BLaER1 treated with 17β-estradiol and CSF1 and Interleukin-3, amounts not matched to agents 10 nM and 100 nM (cell line): Measurements from ENCODE around the gene POLRMT.
"Not testable (repeated sequence)": the region's sequence is repeated elsewhere in the genome, so short reads cannot be mapped to it uniquely, and the experiment has no call there.

Experiments used
- H3K27ac ChIP-seq, 11 experiments: shearing (Covaris generic); formaldehyde crosslinking; 2 replicates each; pipeline ENCODE4 v1.8.1; 2022
- H3K27me3 ChIP-seq, 11 experiments: shearing (Covaris generic); formaldehyde crosslinking; 2 replicates each; pipeline ENCODE4 v1.8.1; 2022
- H3K36me3 ChIP-seq, 11 experiments: shearing (Covaris generic); formaldehyde crosslinking; 2 replicates each; pipeline ENCODE4 v1.8.1; 2022
- H3K4me1 ChIP-seq, 10 experiments: shearing (Covaris generic); formaldehyde crosslinking; 2 replicates each; pipeline ENCODE4 v1.8.1; 2022
- H3K4me2 ChIP-seq, 11 experiments: shearing (Covaris generic); formaldehyde crosslinking; 2 replicates each; pipeline ENCODE4 v1.8.1; 2022
- H3K4me3 ChIP-seq, 10 experiments: shearing (Covaris generic); formaldehyde crosslinking; 2 replicates each; pipeline ENCODE4 v1.8.1; 2022
- H3K9ac ChIP-seq, 11 experiments: shearing (Covaris generic); formaldehyde crosslinking; 2 replicates each; pipeline ENCODE4 v1.8.1; 2022
- H3K9me3 ChIP-seq, 11 experiments: shearing (Covaris generic); formaldehyde crosslinking; replicated peaks in 1 of 11; 2 replicates each; pipeline ENCODE4 v1.8.1; 2022
- H4K20me1 ChIP-seq, 11 experiments: shearing (Covaris generic); formaldehyde crosslinking; 2 replicates each; pipeline ENCODE4 v1.8.1; 2022
- Cebpa-rat ChIP-seq, 11 experiments: shearing (Covaris generic); IDR thresholded peaks; 2 replicates each; pipeline ENCODE4 v1.8.1; 2022

The POLRMT gene

DNA sequence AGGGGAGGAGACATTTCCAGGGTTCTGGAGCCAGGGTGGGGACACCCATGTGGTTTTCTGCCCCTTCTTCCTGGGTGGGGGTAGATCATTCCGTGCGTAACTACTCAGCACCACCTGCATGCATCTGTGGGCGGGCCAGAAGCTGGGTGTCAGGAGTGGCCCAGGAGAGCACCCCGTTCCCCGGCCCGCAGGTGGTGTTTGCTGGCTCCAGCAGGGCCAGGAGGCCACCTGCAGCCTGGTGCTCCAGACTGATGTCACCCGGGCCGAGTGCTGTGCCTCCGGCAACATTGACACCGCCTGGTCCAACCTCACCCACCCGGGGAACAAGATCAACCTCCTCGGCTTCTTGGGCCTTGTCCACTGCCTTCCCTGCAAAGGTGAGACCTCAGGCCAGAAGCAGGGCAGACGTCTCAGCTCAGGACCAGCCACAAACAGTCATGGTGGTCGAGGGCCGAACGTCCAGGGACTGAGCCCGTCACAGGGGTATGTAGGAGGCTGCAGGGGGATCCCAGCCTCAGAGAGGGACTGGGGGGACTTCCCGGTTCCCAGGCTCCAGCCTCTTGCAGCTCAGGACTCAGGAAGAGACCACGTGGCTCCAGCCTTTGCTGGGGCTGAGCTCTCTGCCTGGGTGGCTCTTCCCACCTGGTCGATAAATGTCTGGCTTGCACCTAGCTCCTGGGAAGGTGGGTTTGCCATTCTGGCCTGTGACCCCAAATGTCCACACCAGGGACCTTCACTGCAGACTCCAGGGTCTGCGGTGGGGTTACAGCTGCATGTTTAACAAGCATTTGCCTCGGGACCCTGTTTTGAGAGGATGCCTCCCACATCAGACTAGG is 44.5 kb upstream of the POLRMT start:
- Histone ChIP-seq H3K9ac (no peak overlapping the region; a peak in 1 of 22 replicates), H4K20me1 (peaks cover 11 to 43% (median 21%) of the 10 kb centered on the region in 11 experiments; a peak in 19 of 22 replicates), H3K27me3 (peaks cover 54 to 62% (median 57%) of the 10 kb centered on the region in 11 experiments), H3K36me3 (no peaks in the 10 kb centered on the region), H3K9me3 (no peaks in the 10 kb centered on the region), H3K27ac (no peak overlapping the region), H3K4me3 (no peak overlapping the region), H3K4me1 (peaks cover 13 to 40% (median 29%) of the 10 kb centered on the region in 10 experiments), H3K4me2 (peak overlapping the region in 8 of 11 experiments; percentile 23 to 94 (median 44); a peak in 13 of 22 replicates)
- TF ChIP-seq Cebpa-rat (IDR thresholded peaks at IDR 0.05), result no peak

DNA sequence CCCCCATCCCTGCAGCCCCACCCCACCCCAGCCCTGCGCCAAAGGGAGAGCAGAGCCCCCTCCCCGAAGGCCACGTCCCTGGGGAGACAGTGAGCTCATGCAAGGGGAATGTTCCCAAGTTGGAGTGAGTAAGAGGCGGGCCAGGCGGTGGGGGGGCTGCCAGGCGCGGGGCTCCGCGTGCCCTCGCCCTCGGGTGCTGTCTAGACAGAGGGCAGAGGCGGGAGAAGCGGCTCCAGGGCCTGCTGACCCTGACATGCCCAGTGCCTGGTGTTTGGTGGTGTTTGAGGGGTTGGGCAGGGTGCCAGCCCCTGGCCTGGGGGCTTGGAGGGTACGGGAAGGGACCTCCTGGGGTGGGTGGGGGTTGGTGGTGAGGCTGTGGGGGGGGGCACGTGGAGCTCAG is 43.9 kb upstream of the POLRMT start:
- Histone ChIP-seq H3K4me2 (no peak overlapping the region), H3K27ac (no peak overlapping the region), H4K20me1 (peaks cover 11 to 43% (median 21%) of the 10 kb centered on the region in 11 experiments; a peak in 19 of 22 replicates), H3K9me3 (no peaks in the 10 kb centered on the region), H3K4me1 (peaks cover 13 to 40% (median 29%) of the 10 kb centered on the region in 10 experiments), H3K27me3 (peaks cover 54 to 62% (median 57%) of the 10 kb centered on the region in 11 experiments), H3K36me3 (no peaks in the 10 kb centered on the region), H3K9ac (no peak overlapping the region), H3K4me3 (no peak overlapping the region)
- TF ChIP-seq Cebpa-rat (IDR thresholded peaks at IDR 0.05), result no peak

DNA sequence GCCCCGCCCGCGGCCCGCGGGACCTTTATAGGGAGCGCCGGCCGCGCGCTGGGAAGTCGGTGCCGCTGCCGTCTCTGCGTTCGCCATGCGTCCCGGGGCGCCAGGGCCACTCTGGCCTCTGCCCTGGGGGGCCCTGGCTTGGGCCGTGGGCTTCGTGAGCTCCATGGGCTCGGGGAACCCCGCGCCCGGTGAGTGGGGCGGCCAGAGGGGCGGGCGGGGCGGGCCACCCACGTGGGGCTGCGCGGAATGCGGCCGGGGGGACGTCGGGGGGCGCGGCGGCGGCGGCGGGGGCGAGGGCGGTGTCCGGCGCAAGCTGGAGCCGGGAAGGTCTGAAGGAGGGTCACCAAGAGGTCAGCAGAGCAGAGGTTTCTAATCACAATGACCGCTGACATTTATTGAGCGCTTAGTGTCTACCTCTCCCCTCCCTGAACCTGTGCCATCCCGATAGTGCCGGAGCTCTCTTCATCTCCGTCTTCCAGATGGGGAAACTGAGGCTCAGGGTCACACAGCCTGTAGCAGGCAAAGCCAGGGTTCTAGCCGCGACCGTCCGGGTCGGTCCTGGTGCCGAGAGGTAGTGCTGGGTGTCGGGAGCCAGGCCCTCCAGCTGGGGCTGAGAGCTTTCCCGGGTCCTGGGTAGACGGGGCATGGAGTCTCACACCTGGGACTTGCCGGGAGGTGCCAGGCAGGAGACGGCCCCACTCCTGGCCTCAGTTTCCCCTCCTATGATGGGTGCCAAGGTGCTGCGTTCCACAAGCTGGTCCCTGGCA is 43.2 kb upstream of the POLRMT start, which contains the start of gene FSTL3:
TSS of gene FSTL3 (plus strand) at position 54 of the 767 bp plus-strand sequence. CDS start at position 86, 32 bp downstream.
- Histone ChIP-seq H3K4me3 (no peak within 1 kb of the TSS), H3K36me3 (no peaks in the 10 kb centered on the region), H3K4me1 (peaks cover 11 to 36% (median 25%) of the 10 kb centered on the region in 10 experiments), H3K27me3 (peaks cover 54 to 62% (median 57%) of the 10 kb centered on the region in 11 experiments), H3K4me2 (peak within 1 kb of the TSS in 3 of 11 experiments; percentile 9 to 21 (median 17); a peak in 1 of 22 replicates), H3K27ac (no peak within 1 kb of the TSS), H3K9ac (no peak within 1 kb of the TSS), H4K20me1 (peaks cover 11 to 43% (median 21%) of the 10 kb centered on the region in 11 experiments; a peak in 19 of 22 replicates), H3K9me3 (no peaks in the 10 kb centered on the region)
- no peak for TF ChIP-seq Cebpa-rat (IDR thresholded peaks at IDR 0.05)

DNA sequence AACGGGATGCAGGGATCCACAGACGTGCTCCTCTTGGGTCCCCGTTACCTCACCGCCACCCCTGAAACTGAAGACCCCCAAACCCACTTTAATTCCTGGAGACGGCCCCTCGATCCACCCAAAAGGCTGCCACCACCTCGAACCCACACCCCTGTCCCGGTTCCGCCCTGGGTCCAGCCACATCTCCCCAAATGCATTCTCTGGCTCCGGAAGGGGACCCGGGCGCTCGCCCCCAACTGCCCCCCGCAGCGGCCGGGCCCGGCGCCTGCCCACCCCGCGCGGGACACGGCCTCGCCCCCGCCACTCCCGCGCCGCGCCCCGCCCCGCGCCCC is 42.6 kb upstream of the POLRMT start:
- H3K4me1 ChIP-seq, result peaks cover 7 to 32% (median 20%) of the 10 kb centered on the region in 10 experiments
- no peak overlapping the region for H3K9ac ChIP-seq

DNA sequence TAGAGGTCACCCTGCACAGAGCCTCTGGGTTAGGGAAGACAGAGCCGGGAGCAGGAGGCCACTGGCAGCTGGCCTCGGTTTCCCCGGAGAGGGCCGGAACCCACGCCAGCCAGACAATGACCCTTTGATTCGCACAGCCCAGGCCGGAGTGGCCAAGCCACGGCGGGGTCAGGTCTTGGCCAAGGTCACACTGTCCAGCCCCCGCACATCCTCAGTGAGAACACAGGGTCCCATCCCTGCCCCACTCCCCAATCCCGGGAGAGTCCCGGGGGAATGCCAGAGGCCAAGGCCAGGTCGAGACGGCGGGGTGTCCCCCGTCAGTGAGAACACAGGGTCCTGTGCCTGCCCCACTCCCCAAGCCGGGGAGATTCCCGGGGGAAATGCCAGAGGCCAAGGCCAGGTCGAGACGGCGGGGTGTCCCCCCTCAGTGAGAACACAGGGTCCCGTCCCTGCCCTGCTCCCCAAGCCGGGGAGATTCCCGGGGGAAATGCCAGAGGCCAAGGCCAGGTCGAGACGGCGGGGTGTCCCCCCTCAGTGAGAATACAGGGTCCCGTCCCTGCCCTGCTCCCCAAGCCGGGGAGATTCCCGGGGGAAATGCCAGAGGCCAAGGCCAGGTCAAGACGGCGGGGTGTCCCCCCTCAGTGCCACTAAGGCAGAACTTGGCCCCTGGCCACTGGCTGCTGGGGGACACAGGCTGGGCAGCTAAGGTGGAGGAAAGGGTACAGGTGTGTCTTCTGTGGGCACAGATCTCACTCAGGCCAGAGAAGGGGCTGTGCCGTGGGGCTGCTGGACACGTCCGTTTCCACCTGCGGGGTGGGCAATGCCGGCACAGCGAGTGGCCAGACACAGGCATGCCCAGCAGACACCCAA is 41.2 kb upstream of the POLRMT start:
- peaks cover 11 to 43% (median 20%) of the 10 kb centered on the region in 11 experiments; a peak in 19 of 22 replicates for H4K20me1 ChIP-seq
- peaks cover 6 to 38% (median 22%) of the 10 kb centered on the region in 10 experiments for H3K4me1 ChIP-seq
- H3K9me3 ChIP-seq, result no peaks in the 10 kb centered on the region
- no peaks in the 10 kb centered on the region for H3K36me3 ChIP-seq
- no peak overlapping the region for H3K9ac ChIP-seq
- H3K4me2 ChIP-seq, result no peak overlapping the region
- TF ChIP-seq Cebpa-rat (IDR thresholded peaks at IDR 0.05), result no peak
- H3K27me3 ChIP-seq, result peaks cover 54 to 62% (median 57%) of the 10 kb centered on the region in 11 experiments
- no peak overlapping the region for H3K4me3 ChIP-seq
- no peak overlapping the region for H3K27ac ChIP-seq

More for the DNA sequence above, 42.6 kb upstream of the POLRMT start:
- Histone ChIP-seq H3K36me3 (no peaks in the 10 kb centered on the region), H3K4me3 (no peak overlapping the region), H3K9me3 (no peaks in the 10 kb centered on the region), H3K4me2 (peak overlapping the region in 1 of 11 experiments; percentile 9; a peak in 1 of 22 replicates), H3K27me3 (peaks cover 54 to 62% (median 57%) of the 10 kb centered on the region in 11 experiments), H3K27ac (no peak overlapping the region), H4K20me1 (peaks cover 11 to 43% (median 21%) of the 10 kb centered on the region in 11 experiments; a peak in 19 of 22 replicates)
- TF ChIP-seq Cebpa-rat (IDR thresholded peaks at IDR 0.05), result no peak

DNA sequence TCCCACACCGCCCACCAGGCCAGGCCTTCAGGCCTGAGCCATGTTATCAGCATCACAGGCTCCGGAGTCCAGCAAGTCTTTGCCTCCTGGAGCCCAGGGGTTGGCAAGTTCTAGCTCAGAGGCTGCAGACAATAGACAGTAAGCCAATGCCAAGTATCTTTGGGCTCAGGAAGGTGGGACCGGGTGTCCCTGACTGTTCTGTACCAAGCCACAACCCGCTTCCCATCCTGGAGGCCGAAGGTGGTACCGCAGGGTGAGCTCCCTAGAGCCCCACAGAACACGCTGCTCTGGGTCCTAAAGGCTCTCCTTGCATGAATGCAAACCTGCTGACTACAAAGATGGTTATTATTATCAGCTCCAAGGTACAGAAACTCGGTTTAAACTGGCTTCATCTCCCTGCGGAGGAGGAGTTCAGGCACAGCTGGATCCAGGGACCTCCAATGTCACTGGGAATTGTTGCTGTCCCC is 37.3 kb upstream of the POLRMT start:
- H3K27me3 ChIP-seq, result peaks cover 15 to 24% (median 21%) of the 10 kb centered on the region in 11 experiments
- H3K27ac ChIP-seq, result no peak overlapping the region
- no peaks in the 10 kb centered on the region for H3K36me3 ChIP-seq
- peak overlapping the region in 2 of 11 experiments; percentile 10 to 18; a peak in 4 of 22 replicates for H3K4me2 ChIP-seq
- TF ChIP-seq Cebpa-rat (IDR thresholded peaks at IDR 0.05), result no peak
- H3K4me3 ChIP-seq, result no peak overlapping the region
- peaks cover 8 to 29% (median 14%) of the 10 kb centered on the region in 11 experiments; a peak in 17 of 22 replicates for H3K9me3 ChIP-seq
- peaks cover 0 to 13% (median 0%) of the 10 kb centered on the region in 11 experiments; a peak in 10 of 22 replicates for H4K20me1 ChIP-seq
- peaks cover 0 to 25% (median 16%) of the 10 kb centered on the region in 10 experiments; a peak in 17 of 20 replicates for H3K4me1 ChIP-seq
- no peak overlapping the region for H3K9ac ChIP-seq

DNA sequence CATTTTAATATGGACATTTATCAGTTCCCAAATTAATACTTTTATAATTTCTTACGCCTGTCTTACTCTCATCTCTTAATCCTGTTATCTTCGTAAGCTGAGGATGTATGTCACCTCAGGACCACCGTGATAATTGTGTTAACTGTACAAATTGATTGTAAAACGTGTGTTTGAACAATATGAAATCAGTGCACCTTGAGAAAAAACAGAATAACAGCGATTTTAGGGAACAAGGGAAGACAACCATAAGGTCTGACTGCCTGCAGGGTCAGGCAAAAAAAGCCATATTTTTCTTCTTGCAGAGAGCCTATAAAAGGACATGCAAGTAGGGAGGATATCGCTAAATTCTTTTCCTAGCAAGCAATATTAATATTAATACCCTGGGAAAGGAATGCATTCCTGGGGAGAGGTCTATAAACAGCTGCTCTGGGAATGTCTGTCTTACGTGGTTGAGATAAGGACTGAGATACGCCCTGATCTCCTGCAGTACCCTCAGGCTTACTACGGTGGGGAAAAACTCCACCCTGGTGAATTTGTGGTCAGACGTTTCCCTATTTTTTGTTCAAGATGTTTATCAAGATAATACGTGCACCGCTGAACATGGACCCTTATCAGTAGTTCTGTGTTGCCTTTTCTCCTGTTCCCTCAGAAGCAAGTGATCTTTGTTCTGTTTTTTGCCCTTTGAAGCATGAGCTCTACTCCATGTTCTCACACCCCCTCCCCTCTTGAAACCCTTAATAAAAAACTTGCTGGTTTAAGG is 35.5 kb upstream of the POLRMT start:
- not testable (repeated sequence) for H3K27ac ChIP-seq, H3K36me3 ChIP-seq, H3K27me3 ChIP-seq, H3K9ac ChIP-seq, H3K4me3 ChIP-seq, H4K20me1 ChIP-seq
- Histone ChIP-seq H3K4me2 (peak overlapping the region in 9 of 11 experiments; percentile 0 to 49 (median 37); a peak in 16 of 22 replicates), H3K9me3 (peaks cover 8 to 29% (median 14%) of the 10 kb centered on the region in 11 experiments; a peak in 17 of 22 replicates), H3K4me1 (peaks cover 16 to 40% (median 29%) of the 10 kb centered on the region in 10 experiments)

DNA sequence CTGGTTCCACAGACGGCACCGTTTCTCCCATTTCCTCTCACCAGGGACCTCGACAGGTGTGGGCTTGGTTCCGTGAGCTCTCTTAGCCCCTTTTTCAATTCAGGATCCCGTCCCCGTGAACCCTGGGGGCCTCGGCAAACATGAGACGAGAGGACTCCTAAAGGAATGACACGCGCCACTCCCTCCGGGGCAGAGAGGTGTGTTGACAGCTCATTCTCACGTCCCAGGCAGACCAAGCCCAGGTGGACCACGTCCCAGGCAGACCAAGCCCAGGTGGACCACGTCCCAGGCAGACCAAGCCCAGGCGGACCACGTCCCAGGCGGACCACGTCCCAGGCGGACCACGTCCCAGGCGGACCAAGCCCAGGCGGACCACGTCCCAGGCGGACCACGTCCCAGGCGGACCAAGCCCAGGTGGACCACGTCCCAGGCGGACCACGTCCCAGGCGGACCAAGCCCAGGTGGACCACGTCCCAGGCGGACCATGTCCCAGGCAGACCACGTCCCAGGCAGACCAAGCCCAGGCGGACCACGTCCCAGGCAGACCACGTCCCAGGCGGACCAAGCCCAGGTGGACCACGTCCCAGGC is 33.7 kb upstream of the POLRMT start:
- H3K4me3 ChIP-seq, H4K20me1 ChIP-seq: not testable (repeated sequence)
- H3K9me3 ChIP-seq, result peaks cover 8 to 29% (median 14%) of the 10 kb centered on the region in 11 experiments; a peak in 17 of 22 replicates

More for the DNA sequence above, 33.7 kb upstream of the POLRMT start:
- not testable (repeated sequence) for H3K27ac ChIP-seq, H3K9ac ChIP-seq, H3K36me3 ChIP-seq, H3K27me3 ChIP-seq
- H3K4me2 ChIP-seq, result peak overlapping the region in 7 of 11 experiments; percentile 17 to 64 (median 35); a peak in 10 of 22 replicates
- peaks cover 21 to 46% (median 35%) of the 10 kb centered on the region in 10 experiments for H3K4me1 ChIP-seq
